Ascending aorta (tissue), 2 donors: Measurements from ENCODE around the gene AK8. TPM values are rescaled to one million over a fixed set of nuclear protein-coding genes. Genes with fewer than 3 reads are reported as not detected.

Source experiments
- DNase-seq, 2 donors: peaks; one replicate each; pipeline ENCODE4 v3.0.0-alpha.2; 2019; ENCODE audit warnings: low spot score in 2 of 2
- H3K27ac ChIP-seq, 2 donors: fragments of 200-600 bp; sonication (generic); one replicate each; pipeline ENCODE4 v1.5.1; 2016 to 2017; ENCODE audit warnings: mild to moderate bottlenecking in 1 of 2
- H3K27me3 ChIP-seq: fragments of 200-600 bp; sonication (generic); one replicate; pipeline ENCODE4 v1.5.1; 2017
- H3K36me3 ChIP-seq, 2 donors: fragments of 200-600 bp; sonication (generic); one replicate each; pipeline ENCODE4 v1.5.1; 2016
- H3K4me1 ChIP-seq, 2 donors: fragments of 200-600 bp; sonication (generic); one replicate each; pipeline ENCODE4 v1.5.1; 2016 to 2017; ENCODE audit warnings: mild to moderate bottlenecking in 1 of 2
- H3K4me3 ChIP-seq, 2 donors: fragments of 200-600 bp; sonication (generic); one replicate each; pipeline ENCODE4 v1.5.1; 2016 to 2017; ENCODE audit warnings: mild to moderate bottlenecking in 1 of 2
- H3K9me3 ChIP-seq, 2 donors: fragments of 200-600 bp; sonication (generic); one replicate each; pipeline ENCODE4 v1.5.1; 2016
- CTCF ChIP-seq, 3 experiments: fragments of 200-600 bp in 2 of 3; fragments of 450-650 bp in 1 of 3; sonication (generic) in 2 of 3; IDR thresholded peaks; one replicate each; pipeline ENCODE4 v1.5.1; 2016 to 2019; ENCODE audit warnings: antibody characterized with exemption in 3 of 3, mild to moderate bottlenecking in 1 of 3, moderate library complexity in 1 of 3
- intact Hi-C: fragments of 100-400 bp; cut with DNase I; formaldehyde crosslinking; loops from one replicate; pipeline ENCODE4 v1.15.1; 2023
- total RNA-seq: library from RNA; depleted of rRNA; stranded (reverse); fragments of >200 nt; gene quantifications from one replicate; pipeline ENCODE4 v1.1.0, GENCODE V29; 2016

The AK8 gene
- total RNA-seq, 1 donor from 2014 or later: not detected

DNA sequence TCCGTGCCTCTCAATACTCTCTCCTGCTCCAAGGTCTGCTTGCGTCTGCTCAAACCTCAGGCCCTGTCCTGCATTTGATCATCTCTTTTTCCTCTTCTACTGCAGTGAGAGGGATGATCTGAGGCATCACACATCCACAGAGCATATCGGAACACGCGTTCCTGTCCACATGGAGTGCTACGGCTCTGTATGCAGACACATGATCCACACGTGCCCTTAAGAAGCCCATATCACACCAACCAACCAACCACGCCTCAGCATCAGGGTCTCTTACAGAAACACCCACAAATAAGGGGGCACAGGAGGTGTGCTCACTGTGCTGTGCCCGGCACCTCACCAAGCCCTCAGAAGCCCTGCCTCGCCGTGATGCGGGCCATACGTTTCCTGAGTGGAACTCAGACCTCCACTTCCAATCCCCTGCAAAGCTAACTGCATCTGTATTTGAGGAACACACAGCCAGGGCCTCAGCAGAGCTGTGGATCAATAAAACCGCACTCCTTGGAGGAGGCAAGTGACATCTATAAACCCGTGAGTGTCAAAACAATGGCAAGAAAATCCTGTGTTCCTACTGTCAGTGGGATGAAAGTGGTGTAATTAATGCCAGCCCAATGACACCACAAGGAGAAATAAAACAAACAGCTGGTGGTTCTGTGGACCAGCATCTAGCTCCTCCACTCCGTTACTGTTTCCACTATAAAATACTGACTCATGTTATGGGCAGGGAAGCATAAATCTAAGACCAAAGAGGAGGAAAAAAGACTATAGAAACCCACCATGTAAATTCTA, 40.4 kb downstream of the AK8 start:
- DNase-seq: no peak
- no peaks in the 10 kb centered on the region for H3K36me3 ChIP-seq
- H3K27me3 ChIP-seq: no peaks in the 10 kb centered on the region
- intact Hi-C loops: no loop called here
- no peak overlapping the region for H3K27ac ChIP-seq
- no peak overlapping the region for H3K4me3 ChIP-seq
- TF ChIP-seq CTCF (IDR thresholded peaks at IDR 0.05): no peak
- no peaks in the 10 kb centered on the region for H3K4me1 ChIP-seq
- no peaks in the 10 kb centered on the region for H3K9me3 ChIP-seq

DNA sequence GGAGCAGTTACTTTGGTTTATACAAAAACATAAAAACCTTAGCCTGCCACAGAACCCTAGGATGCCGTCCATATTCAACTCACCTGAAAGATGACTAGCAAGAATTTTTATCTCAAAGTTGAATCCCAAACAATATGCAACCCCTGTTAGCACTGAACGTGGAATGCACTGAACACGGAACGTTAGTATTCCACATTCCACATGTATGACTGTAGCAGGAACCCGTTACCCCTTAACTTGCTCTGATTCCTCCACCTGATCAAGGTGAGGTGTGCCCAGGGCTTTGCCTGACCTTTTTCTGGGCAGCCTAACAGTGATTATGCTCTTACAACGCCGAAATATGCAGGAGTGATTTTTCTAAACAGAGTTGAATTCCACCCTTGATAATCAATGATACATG, 43.7 kb downstream of the AK8 start:
- TF ChIP-seq CTCF (IDR thresholded peaks at IDR 0.05): no peak
- no peak overlapping the region for H3K4me3 ChIP-seq
- no peaks in the 10 kb centered on the region for H3K27me3 ChIP-seq
- no peak for DNase-seq
- no peaks in the 10 kb centered on the region for H3K4me1 ChIP-seq
- no peaks in the 10 kb centered on the region for H3K36me3 ChIP-seq
- H3K9me3 ChIP-seq: no peaks in the 10 kb centered on the region
- H3K27ac ChIP-seq: no peak overlapping the region
- intact Hi-C loops: no loop called here

GRCh38 chr9:132833550-132834121, 44.4 kb downstream of the AK8 start:
- H3K36me3 ChIP-seq: no peaks in the 10 kb centered on the region
- no peaks in the 10 kb centered on the region for H3K4me1 ChIP-seq
- TF ChIP-seq CTCF (IDR thresholded peaks at IDR 0.05): no peak
- intact Hi-C loops: no loop called here
- no peak overlapping the region for H3K27ac ChIP-seq
- no peak for DNase-seq
- no peaks in the 10 kb centered on the region for H3K27me3 ChIP-seq
- H3K4me3 ChIP-seq: no peak overlapping the region
- H3K9me3 ChIP-seq: no peaks in the 10 kb centered on the region

DNA sequence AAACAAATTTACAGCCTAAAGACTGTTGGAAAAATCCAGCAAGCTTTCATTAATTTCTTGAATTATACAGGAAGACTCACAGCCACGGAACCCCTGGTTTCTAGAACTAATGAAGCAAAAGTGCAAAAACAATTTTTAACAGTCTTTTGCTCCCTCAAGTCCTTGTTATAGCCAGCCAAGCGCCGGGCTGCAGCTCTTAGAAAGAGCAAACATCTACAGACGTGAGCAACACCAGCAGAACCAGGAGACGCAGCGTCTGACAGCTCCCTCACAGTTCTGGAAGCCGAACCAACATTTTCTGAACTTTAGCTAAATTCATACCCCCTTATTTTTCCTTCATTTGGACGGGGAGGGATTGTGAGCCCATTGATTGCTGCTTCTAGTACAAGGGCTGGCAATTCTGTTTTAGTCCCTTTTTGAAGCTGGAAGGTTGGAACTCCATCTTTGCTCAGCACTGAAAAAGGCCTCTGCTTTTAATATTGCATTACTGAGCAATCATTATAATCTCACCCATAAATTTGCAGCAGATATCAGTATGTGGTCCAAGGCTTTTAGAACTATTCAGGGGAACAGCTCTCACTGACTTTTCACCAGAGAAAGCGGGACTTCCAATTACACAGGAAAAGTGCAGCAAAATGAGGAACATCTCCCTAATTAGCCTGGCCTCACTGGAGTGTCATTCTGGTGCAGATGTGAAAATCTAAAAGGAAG, 45.8 kb downstream of the AK8 start:
- Histone ChIP-seq H3K27me3 (no peaks in the 10 kb centered on the region), H3K4me1 (no peaks in the 10 kb centered on the region), H3K36me3 (no peaks in the 10 kb centered on the region), H3K4me3 (no peak overlapping the region), H3K27ac (no peak overlapping the region), H3K9me3 (no peaks in the 10 kb centered on the region)
- TF ChIP-seq CTCF (IDR thresholded peaks at IDR 0.05): no peak
- no peak for DNase-seq
- intact Hi-C loops: no loop called here

DNA sequence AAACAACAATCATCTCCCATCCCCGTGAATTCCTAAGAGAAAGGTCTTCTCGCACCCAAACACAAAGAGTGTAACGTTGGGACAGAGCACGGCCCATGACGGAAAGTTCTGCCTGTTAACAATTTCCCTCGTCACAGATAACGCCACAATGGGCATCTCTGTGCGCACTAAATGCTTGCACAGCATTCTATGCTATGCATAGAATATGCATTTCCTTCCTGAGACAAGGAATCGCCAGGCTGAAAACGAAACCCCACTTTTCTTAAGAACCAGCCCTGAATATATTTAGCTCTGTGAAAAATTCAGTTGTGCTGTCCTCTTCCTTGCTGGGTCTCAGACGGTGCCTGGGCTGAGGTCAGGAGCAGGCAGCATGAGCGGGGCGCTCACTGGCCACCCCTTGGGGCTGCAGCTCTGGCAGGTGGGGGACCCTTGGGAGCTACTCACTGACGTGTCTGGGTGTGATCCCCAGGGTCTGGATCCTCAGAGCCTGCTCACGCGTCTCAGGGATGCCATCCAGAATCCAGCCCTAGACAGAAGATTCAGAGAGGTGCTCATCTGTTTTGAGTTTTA, 49.8 kb downstream of the AK8 start:
- no peak overlapping the region for H3K4me3 ChIP-seq

More for the DNA sequence above, 49.8 kb downstream of the AK8 start:
- no peak for DNase-seq
- Histone ChIP-seq H3K27ac (no peak overlapping the region), H3K36me3 (no peaks in the 10 kb centered on the region), H3K4me1 (no peaks in the 10 kb centered on the region), H3K27me3 (no peaks in the 10 kb centered on the region), H3K9me3 (no peaks in the 10 kb centered on the region)
- intact Hi-C loops: no loop called here
- no peak for TF ChIP-seq CTCF (IDR thresholded peaks at IDR 0.05)
